Measurements from ENCODE around the gene ZNF146.
"Not testable (repeated sequence)": the region's sequence is repeated elsewhere in the genome, so short reads cannot be mapped to it uniquely, and the experiment has no call there.

The ZNF146 gene

GRCh38 chr19:36236304-36236945 is 21.5 kb downstream of the ZNF146 start:
- DNase-seq, result no peak

- DNase-seq, result no peak
These were observed 22.0 kb downstream of the ZNF146 start for GRCh38 chr19:36236946-36237310.

- no peak for DNase-seq
These were observed 29.2 kb downstream of the ZNF146 start for GRCh38 chr19:36244066-36244465.

GRCh38 chr19:36245210-36246005 is 30.5 kb downstream of the ZNF146 start:
- peak; percentile 48 for DNase-seq

- DNase-seq, result no peak
These were observed 31.1 kb downstream of the ZNF146 start for GRCh38 chr19:36246006-36246481.

GRCh38 chr19:36252047-36252446 is 37.1 kb downstream of the ZNF146 start:
- DNase-seq, result no peak

- DNase-seq, result no peak
These were observed 39.9 kb downstream of the ZNF146 start for GRCh38 chr19:36254848-36255247.

- DNase-seq, result no peak
These were observed 40.4 kb downstream of the ZNF146 start for GRCh38 chr19:36255316-36255715.

- DNase-seq, result no peak
These were observed 41.2 kb downstream of the ZNF146 start for GRCh38 chr19:36256064-36256463.

- DNase-seq, result no peak
These were observed 42.1 kb downstream of the ZNF146 start for GRCh38 chr19:36256853-36257519.

- DNase-seq, result peak; percentile 42
These were observed 42.6 kb downstream of the ZNF146 start for GRCh38 chr19:36257520-36257876.

- no peak for DNase-seq
These were observed 43.3 kb downstream of the ZNF146 start for GRCh38 chr19:36258028-36258875.

- DNase-seq, result no peak
These were observed 44.3 kb downstream of the ZNF146 start for GRCh38 chr19:36259211-36259610.

- no peak for DNase-seq
These were observed 50.2 kb downstream of the ZNF146 start for GRCh38 chr19:36265064-36265463.

GRCh38 chr19:36265856-36266374 is 51.0 kb downstream of the ZNF146 start:
- no peak for DNase-seq

GRCh38 chr19:36266375-36266961 is 51.6 kb downstream of the ZNF146 start:
- DNase-seq, result no peak

GRCh38 chr19:36267061-36267845 is 52.3 kb downstream of the ZNF146 start:
- DNase-seq, result no peak

GRCh38 chr19:36268081-36268480 is 53.2 kb downstream of the ZNF146 start:
- not testable (repeated sequence) for DNase-seq

GRCh38 chr19:36268591-36268990 is 53.7 kb downstream of the ZNF146 start:
- DNase-seq, result not testable (repeated sequence)

GRCh38 chr19:36269295-36269694 is 54.4 kb downstream of the ZNF146 start:
- DNase-seq, result not testable (repeated sequence)

Data from right hindlimb (tissue), 1 donor.